ENCODE results near the gene RAB10. TPM values are rescaled to one million over a fixed set of nuclear protein-coding genes. Genes with fewer than 3 reads are reported as not detected.

Gene RAB10
- total RNA-seq, 1 experiment from 2014 or later, result 140 TPM

GRCh38 chr2:26010943-26011342 is 22.9 kb upstream of the RAB10 start:
- intact Hi-C loops (cut with micrococcal nuclease; ENCODE audit: unreplicated experiment), result no loop called here
- Histone ChIP-seq H3K36me3 (ENCODE audit: insufficient read depth, low read length, poor library complexity, severe bottlenecking) (no peaks in the 10 kb centered on the region), H3K9me3 (ENCODE audit: low read depth, low read length, poor library complexity, severe bottlenecking) (peaks cover 4% of the 10 kb centered on the region), H3K27ac (ENCODE audit: low read depth, low read length, poor library complexity, severe bottlenecking) (peak overlapping the region; percentile 61), H3K4me1 (ENCODE audit: insufficient read depth, low read length, poor library complexity, severe bottlenecking) (peaks cover 21% of the 10 kb centered on the region), H3K4me3 (ENCODE audit: low read depth, low read length, poor library complexity, severe bottlenecking) (no peak overlapping the region), H3K27me3 (replicated peaks; ENCODE audit: insufficient read depth, low read depth, low read length, poor library complexity) (no peaks in the 10 kb centered on the region)
- TF ChIP-seq EZH2 (IDR thresholded peaks at IDR 0.05; ENCODE audit: borderline replicate concordance, low read depth, low read length, poor library complexity, severe bottlenecking), result no peak
- TF ChIP-seq CTCF (conservative IDR thresholded peaks at IDR 0.05; ENCODE audit: low read depth, low read length), result no peak
- POLR2A ChIA-PET (ENCODE audit: low non-redundant PET), result no interaction called here
- CTCF ChIA-PET, result interaction anchor here (2.1 kb wide), 1 partner anchor 19 kb away, joined by 6 read pairs; no protein-coding TSS in a partner anchor
- BruUV-seq (replicated peaks), result no TSS peak
- no peak for DNase-seq (ENCODE audit: low spot score)

- POLR2A ChIA-PET (ENCODE audit: low non-redundant PET), result interaction anchor here (0.5 kb wide), 1 partner anchor 41 kb away, joined by 20 read pairs; no protein-coding TSS in a partner anchor
These were observed 22.3 kb upstream of the RAB10 start for GRCh38 chr2:26011609-26011989.

GRCh38 chr2:26011990-26012856 is 21.7 kb upstream of the RAB10 start:
- CTCF ChIA-PET, result interaction anchor here (0.6 to 2.1 kb wide), 3 partner anchors 15 to 22 kb away, joined by 3 to 8 read pairs (median 6); no protein-coding TSS in a partner anchor
- H3K36me3 ChIP-seq (ENCODE audit: insufficient read depth, low read length, poor library complexity, severe bottlenecking), result no peaks in the 10 kb centered on the region
- H3K4me1 ChIP-seq (ENCODE audit: insufficient read depth, low read length, poor library complexity, severe bottlenecking), result peaks cover 21% of the 10 kb centered on the region
- intact Hi-C loops (cut with micrococcal nuclease; ENCODE audit: unreplicated experiment), result no loop called here
- TF ChIP-seq CTCF (conservative IDR thresholded peaks at IDR 0.05; ENCODE audit: low read depth, low read length), result no peak
- no peak for TF ChIP-seq EZH2 (IDR thresholded peaks at IDR 0.05; ENCODE audit: borderline replicate concordance, low read depth, low read length, poor library complexity, severe bottlenecking)
- no TSS peak for BruUV-seq (replicated peaks)
- no peaks in the 10 kb centered on the region for H3K27me3 ChIP-seq (replicated peaks; ENCODE audit: insufficient read depth, low read depth, low read length, poor library complexity)
- H3K4me3 ChIP-seq (ENCODE audit: low read depth, low read length, poor library complexity, severe bottlenecking), result no peak overlapping the region
- H3K27ac ChIP-seq (ENCODE audit: low read depth, low read length, poor library complexity, severe bottlenecking), result peak overlapping the region; percentile 61
- DNase-seq (ENCODE audit: low spot score), result peak; percentile 70
- H3K9me3 ChIP-seq (ENCODE audit: low read depth, low read length, poor library complexity, severe bottlenecking), result peaks cover 4% of the 10 kb centered on the region
- POLR2A ChIA-PET (ENCODE audit: low non-redundant PET), result interaction anchor here (0.5 kb wide), 1 partner anchor 41 kb away, joined by 20 read pairs; no protein-coding TSS in a partner anchor

More at GRCh38 chr2:26011609-26011989, 22.3 kb upstream of the RAB10 start:
- intact Hi-C loops (cut with micrococcal nuclease; ENCODE audit: unreplicated experiment), result no loop called here
- Histone ChIP-seq H3K9me3 (ENCODE audit: low read depth, low read length, poor library complexity, severe bottlenecking) (peaks cover 4% of the 10 kb centered on the region), H3K27me3 (replicated peaks; ENCODE audit: insufficient read depth, low read depth, low read length, poor library complexity) (no peaks in the 10 kb centered on the region), H3K27ac (ENCODE audit: low read depth, low read length, poor library complexity, severe bottlenecking) (peak overlapping the region; percentile 61), H3K4me1 (ENCODE audit: insufficient read depth, low read length, poor library complexity, severe bottlenecking) (peaks cover 21% of the 10 kb centered on the region), H3K36me3 (ENCODE audit: insufficient read depth, low read length, poor library complexity, severe bottlenecking) (no peaks in the 10 kb centered on the region), H3K4me3 (ENCODE audit: low read depth, low read length, poor library complexity, severe bottlenecking) (no peak overlapping the region)
- DNase-seq (ENCODE audit: low spot score), result no peak
- no TSS peak for BruUV-seq (replicated peaks)
- no peak for TF ChIP-seq CTCF (conservative IDR thresholded peaks at IDR 0.05; ENCODE audit: low read depth, low read length)
- TF ChIP-seq EZH2 (IDR thresholded peaks at IDR 0.05; ENCODE audit: borderline replicate concordance, low read depth, low read length, poor library complexity, severe bottlenecking), result no peak
- CTCF ChIA-PET, result interaction anchor here (2.1 kb wide), 1 partner anchor 20 kb away, joined by 6 read pairs; no protein-coding TSS in a partner anchor
